ENCODE results near the gene NPDC1.

DNA sequence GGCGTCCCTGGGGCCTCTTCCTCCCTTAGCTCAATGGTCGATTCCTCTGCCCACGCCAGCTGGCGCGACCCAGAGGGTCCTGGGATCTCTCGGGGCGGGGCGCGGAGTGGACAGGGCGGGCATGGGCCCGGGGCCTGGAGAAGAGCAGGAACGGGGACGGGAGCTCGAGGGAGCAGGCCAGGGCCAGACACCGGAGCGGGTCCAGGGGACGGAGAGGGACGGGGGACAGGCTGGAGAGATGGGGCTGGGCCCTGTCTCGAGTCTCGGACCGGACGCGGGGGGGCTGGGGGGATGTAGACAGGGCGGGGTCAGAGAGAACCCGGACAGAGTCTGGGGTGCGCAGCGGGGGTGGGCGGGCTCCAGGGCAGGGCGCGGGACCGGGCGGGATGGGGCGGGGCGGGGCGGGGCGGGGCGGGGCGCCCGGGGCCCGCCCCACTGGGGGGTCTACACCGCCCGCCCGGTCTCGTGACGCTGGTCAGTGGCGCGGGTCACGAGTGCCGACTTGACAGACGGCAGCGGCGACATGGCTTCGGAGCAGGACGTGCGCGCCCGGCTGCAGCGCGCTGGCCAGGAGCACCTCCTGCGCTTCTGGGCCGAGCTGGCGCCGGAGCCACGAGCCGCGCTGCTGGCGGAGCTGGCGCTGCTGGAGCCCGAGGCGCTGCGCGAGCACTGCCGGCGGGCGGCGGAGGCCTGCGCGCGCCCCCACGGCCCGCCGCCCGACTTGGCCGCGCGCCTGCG is 31.2 kb upstream of the NPDC1 start, which contains the start of gene UAP1L1:
- TF ChIP-seq POLR2AphosphoS5 (IDR thresholded peaks at IDR 0.05; ENCODE audit: low read depth, low read length): peak; percentile 33; the same call in 1 of the 2 replicates
- no peak for TF ChIP-seq SIN3A (IDR thresholded peaks at IDR 0.05; ENCODE audit: borderline replicate concordance, insufficient read depth, low read length)
- TF ChIP-seq, protein P1, sequence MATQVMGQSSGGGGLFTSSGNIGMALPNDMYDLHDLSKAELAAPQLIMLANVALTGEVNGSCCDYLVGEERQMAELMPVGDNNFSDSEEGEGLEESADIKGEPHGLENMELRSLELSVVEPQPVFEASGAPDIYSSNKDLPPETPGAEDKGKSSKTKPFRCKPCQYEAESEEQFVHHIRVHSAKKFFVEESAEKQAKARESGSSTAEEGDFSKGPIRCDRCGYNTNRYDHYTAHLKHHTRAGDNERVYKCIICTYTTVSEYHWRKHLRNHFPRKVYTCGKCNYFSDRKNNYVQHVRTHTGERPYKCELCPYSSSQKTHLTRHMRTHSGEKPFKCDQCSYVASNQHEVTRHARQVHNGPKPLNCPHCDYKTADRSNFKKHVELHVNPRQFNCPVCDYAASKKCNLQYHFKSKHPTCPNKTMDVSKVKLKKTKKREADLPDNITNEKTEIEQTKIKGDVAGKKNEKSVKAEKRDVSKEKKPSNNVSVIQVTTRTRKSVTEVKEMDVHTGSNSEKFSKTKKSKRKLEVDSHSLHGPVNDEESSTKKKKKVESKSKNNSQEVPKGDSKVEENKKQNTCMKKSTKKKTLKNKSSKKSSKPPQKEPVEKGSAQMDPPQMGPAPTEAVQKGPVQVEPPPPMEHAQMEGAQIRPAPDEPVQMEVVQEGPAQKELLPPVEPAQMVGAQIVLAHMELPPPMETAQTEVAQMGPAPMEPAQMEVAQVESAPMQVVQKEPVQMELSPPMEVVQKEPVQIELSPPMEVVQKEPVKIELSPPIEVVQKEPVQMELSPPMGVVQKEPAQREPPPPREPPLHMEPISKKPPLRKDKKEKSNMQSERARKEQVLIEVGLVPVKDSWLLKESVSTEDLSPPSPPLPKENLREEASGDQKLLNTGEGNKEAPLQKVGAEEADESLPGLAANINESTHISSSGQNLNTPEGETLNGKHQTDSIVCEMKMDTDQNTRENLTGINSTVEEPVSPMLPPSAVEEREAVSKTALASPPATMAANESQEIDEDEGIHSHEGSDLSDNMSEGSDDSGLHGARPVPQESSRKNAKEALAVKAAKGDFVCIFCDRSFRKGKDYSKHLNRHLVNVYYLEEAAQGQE (IDR thresholded peaks at IDR 0.05; ENCODE audit: insufficient read depth in 1 of 2, low read depth in 2 of 2, low read length in 2 of 2): 0 out of 4 replicates have a peak, but pooled peaks of 1 of the 2 experiments have one; percentile 39
- no peak for TF ChIP-seq TAF1 (IDR thresholded peaks at IDR 0.05; ENCODE audit: borderline replicate concordance, insufficient read depth, low read length)
- no peak for TF ChIP-seq FOXP2 (optimal IDR thresholded peaks at IDR 0.05; ENCODE audit: borderline replicate concordance, extremely low read depth, extremely low read length, insufficient read depth)
